ENCODE results near the gene ZBTB47. TPM values are rescaled to one million over a fixed set of nuclear protein-coding genes. Genes with fewer than 3 reads are reported as not detected.

The ZBTB47 gene
- total and polyA plus RNA-seq, 2 donors (not counting 1 experiment from before 2014, with no cell fraction given), result 15.6 to 49.4 TPM

DNA sequence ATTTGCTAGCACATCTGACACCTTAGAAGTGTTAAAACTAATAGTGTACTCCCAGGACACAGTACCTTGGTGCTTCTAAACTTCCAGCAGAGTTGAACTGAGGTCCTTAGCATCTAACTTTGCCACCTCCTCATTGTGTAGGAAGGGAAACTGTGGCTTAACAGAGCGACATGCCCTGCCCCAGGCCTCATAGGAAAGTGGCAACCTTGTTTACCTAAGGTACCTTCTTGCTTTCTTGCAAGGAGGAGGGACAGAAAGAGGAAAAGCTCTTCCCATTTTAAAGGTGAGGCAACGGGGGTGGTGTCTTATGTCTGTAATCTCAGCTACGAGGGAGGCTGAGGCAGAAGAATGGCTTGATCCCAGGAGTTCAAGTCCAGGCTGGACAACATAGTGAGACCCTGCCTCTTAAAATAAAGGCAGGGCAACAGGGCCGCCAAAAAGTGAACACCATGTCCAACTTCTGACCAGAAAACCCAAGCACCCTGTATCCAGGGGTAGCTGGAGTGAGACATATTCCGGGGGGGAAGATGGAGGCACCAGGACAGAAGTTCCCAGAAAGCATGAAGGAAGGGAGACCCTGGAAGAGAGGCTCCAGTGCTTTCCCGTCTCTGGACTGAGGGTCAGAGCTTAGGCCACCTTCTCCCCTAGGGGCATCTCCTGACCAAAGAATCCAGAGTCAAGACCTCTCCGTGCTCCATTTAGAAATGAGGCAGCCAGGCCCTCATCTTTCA lies 31.3 kb downstream of the ZBTB47 start:
- H3K4me1 ChIP-seq (ENCODE audit: control insufficient read depth, extremely low read depth, insufficient read depth, low read length), result peaks cover 13% of the 10 kb centered on the region
- no peak overlapping the region for H2AFZ ChIP-seq (ENCODE audit: low read length)
- peaks cover 15% of the 10 kb centered on the region for H3K27me3 ChIP-seq (ENCODE audit: control insufficient read depth, insufficient read depth, low read length)
- H3K79me2 ChIP-seq (ENCODE audit: control insufficient read depth, insufficient read depth, low read length), result no peaks in the 10 kb centered on the region
- H3K9ac ChIP-seq (ENCODE audit: insufficient read depth, low read length), result no peak overlapping the region
- no peak overlapping the region for H3K27ac ChIP-seq (ENCODE audit: insufficient read depth, low read length)
- no peak for DNase-seq (ENCODE audit: low read depth in 2 of 2)
- H3K4me2 ChIP-seq (ENCODE audit: extremely low read depth, insufficient read depth, low read length), result no peak overlapping the region
- H3K4me3 ChIP-seq (replicated peaks in 1 of 4; ENCODE audit: control extremely low read depth in 1 of 4, insufficient read depth in 1 of 4, low read depth in 3 of 4, low read length in 4 of 4), result no peak overlapping the region
- no peaks in the 10 kb centered on the region for H4K20me1 ChIP-seq (ENCODE audit: control insufficient read depth, extremely low read depth, insufficient read depth, low read length)
- no peaks in the 10 kb centered on the region for H3K9me3 ChIP-seq (ENCODE audit: control insufficient read depth, insufficient read depth, low read depth, low read length)
- H3K36me3 ChIP-seq (ENCODE audit: control insufficient read depth, insufficient read depth, low read length), result no peaks in the 10 kb centered on the region
- no peak for TF ChIP-seq EZH2 (IDR thresholded peaks at IDR 0.05; ENCODE audit: low read length, missing control alignments)
- TF ChIP-seq, protein P1, sequence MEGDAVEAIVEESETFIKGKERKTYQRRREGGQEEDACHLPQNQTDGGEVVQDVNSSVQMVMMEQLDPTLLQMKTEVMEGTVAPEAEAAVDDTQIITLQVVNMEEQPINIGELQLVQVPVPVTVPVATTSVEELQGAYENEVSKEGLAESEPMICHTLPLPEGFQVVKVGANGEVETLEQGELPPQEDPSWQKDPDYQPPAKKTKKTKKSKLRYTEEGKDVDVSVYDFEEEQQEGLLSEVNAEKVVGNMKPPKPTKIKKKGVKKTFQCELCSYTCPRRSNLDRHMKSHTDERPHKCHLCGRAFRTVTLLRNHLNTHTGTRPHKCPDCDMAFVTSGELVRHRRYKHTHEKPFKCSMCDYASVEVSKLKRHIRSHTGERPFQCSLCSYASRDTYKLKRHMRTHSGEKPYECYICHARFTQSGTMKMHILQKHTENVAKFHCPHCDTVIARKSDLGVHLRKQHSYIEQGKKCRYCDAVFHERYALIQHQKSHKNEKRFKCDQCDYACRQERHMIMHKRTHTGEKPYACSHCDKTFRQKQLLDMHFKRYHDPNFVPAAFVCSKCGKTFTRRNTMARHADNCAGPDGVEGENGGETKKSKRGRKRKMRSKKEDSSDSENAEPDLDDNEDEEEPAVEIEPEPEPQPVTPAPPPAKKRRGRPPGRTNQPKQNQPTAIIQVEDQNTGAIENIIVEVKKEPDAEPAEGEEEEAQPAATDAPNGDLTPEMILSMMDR (conservative IDR thresholded peaks at IDR 0.05 in 1 of 2, IDR thresholded peaks at IDR 0.05 in 1 of 2; ENCODE audit: low read depth in 1 of 2, low read length in 2 of 2), result no peak

DNA sequence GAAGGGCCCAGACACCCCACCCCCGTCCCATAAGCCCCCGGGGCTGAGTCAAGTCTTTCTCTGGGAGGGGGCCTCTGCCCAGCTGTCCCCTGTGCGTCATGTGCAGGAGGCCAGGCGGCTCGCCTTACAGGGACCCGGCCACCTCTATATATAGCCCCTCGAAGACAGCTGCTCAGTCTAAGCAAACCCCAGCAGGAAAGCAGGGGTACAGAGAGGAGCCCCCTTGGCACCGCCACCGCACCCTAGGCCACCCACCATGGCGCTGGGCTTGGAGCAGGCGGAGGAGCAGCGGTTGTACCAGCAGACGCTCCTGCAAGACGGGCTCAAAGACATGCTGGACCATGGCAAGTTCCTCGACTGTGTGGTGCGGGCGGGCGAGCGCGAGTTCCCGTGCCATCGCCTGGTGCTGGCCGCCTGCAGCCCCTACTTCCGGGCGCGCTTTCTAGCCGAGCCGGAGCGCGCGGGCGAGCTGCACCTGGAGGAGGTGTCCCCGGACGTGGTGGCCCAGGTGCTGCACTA lies 31.9 kb downstream of the ZBTB47 start, which contains the start of gene KLHL40:
TSS of gene KLHL40 (plus strand) at position 175 of the 519 bp plus-strand sequence. CDS start at position 257, 82 bp downstream.
- DNase-seq (ENCODE audit: low read depth in 2 of 2), result no peak
- H3K9ac ChIP-seq (ENCODE audit: insufficient read depth, low read length), result no peak within 1 kb of the TSS
- peaks cover 15% of the 10 kb centered on the region for H3K27me3 ChIP-seq (ENCODE audit: control insufficient read depth, insufficient read depth, low read length)
- no peaks in the 10 kb centered on the region for H4K20me1 ChIP-seq (ENCODE audit: control insufficient read depth, extremely low read depth, insufficient read depth, low read length)
- peak within 1 kb of the TSS; percentile 15 for H3K4me2 ChIP-seq (ENCODE audit: extremely low read depth, insufficient read depth, low read length)
- peaks cover 12% of the 10 kb centered on the region for H3K4me1 ChIP-seq (ENCODE audit: control insufficient read depth, extremely low read depth, insufficient read depth, low read length)
- TF ChIP-seq, protein P1 (conservative IDR thresholded peaks at IDR 0.05 in 1 of 2, IDR thresholded peaks at IDR 0.05 in 1 of 2; ENCODE audit: low read depth in 1 of 2, low read length in 2 of 2), result no peak
- no peak for TF ChIP-seq EZH2 (IDR thresholded peaks at IDR 0.05; ENCODE audit: low read length, missing control alignments)
- H3K4me3 ChIP-seq (replicated peaks in 1 of 4; ENCODE audit: control extremely low read depth in 1 of 4, insufficient read depth in 1 of 4, low read depth in 3 of 4, low read length in 4 of 4), result no peak within 1 kb of the TSS
- H2AFZ ChIP-seq (ENCODE audit: low read length), result peak within 1 kb of the TSS; percentile 23
- no peaks in the 10 kb centered on the region for H3K36me3 ChIP-seq (ENCODE audit: control insufficient read depth, insufficient read depth, low read length)
- H3K27ac ChIP-seq (ENCODE audit: insufficient read depth, low read length), result no peak within 1 kb of the TSS
- H3K79me2 ChIP-seq (ENCODE audit: control insufficient read depth, insufficient read depth, low read length), result no peaks in the 10 kb centered on the region
- H3K9me3 ChIP-seq (ENCODE audit: control insufficient read depth, insufficient read depth, low read depth, low read length), result no peaks in the 10 kb centered on the region

DNA sequence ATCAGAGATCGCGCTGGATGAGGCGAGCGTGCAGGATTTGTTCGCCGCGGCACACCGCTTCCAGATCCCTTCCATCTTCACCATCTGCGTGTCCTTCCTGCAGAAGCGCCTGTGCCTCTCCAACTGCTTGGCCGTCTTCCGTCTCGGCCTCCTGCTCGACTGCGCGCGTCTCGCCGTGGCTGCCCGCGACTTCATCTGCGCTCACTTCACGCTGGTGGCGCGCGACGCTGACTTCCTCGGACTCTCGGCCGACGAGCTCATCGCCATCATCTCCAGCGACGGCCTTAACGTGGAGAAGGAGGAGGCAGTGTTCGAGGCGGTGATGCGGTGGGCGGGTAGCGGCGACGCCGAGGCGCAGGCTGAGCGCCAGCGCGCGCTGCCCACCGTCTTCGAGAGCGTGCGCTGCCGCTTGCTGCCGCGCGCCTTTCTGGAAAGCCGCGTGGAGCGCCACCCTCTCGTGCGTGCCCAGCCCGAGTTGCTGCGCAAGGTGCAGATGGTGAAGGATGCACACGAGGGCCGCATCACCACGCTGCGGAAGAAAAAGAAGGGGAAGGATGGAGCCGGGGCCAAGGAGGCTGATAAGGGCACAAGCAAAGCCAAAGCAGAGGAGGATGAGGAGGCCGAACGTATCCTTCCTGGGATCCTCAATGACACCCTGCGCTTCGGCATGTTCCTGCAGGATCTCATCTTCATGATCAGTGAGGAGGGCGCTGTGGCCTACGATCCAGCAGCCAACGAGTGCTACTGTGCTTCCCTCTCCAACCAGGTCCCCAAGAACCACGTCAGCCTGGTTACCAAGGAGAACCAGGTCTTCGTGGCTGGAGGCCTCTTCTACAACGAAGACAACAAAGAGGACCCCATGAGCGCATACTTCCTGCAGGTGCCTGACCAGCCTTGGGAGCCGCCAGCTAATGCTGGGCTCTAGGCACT lies 32.7 kb downstream of the ZBTB47 start:
- H4K20me1 ChIP-seq (ENCODE audit: control insufficient read depth, extremely low read depth, insufficient read depth, low read length), result no peaks in the 10 kb centered on the region
- peaks cover 9% of the 10 kb centered on the region for H3K4me1 ChIP-seq (ENCODE audit: control insufficient read depth, extremely low read depth, insufficient read depth, low read length)
- peaks cover 17% of the 10 kb centered on the region for H3K27me3 ChIP-seq (ENCODE audit: control insufficient read depth, insufficient read depth, low read length)
- no peak overlapping the region for H3K27ac ChIP-seq (ENCODE audit: insufficient read depth, low read length)
- peak in 1 of 2 donors; percentile 17 for DNase-seq (ENCODE audit: low read depth in 2 of 2)
- no peaks in the 10 kb centered on the region for H3K9me3 ChIP-seq (ENCODE audit: control insufficient read depth, insufficient read depth, low read depth, low read length)
- peak; percentile 79 for TF ChIP-seq EZH2 (IDR thresholded peaks at IDR 0.05; ENCODE audit: low read length, missing control alignments)
- TF ChIP-seq, protein P1 (conservative IDR thresholded peaks at IDR 0.05 in 1 of 2, IDR thresholded peaks at IDR 0.05 in 1 of 2; ENCODE audit: low read depth in 1 of 2, low read length in 2 of 2), result no peak
- no peaks in the 10 kb centered on the region for H3K36me3 ChIP-seq (ENCODE audit: control insufficient read depth, insufficient read depth, low read length)
- H3K9ac ChIP-seq (ENCODE audit: insufficient read depth, low read length), result no peak overlapping the region
- H3K79me2 ChIP-seq (ENCODE audit: control insufficient read depth, insufficient read depth, low read length), result no peaks in the 10 kb centered on the region
- peak overlapping the region; percentile 4 for H3K4me2 ChIP-seq (ENCODE audit: extremely low read depth, insufficient read depth, low read length)
- H3K4me3 ChIP-seq (replicated peaks in 1 of 4; ENCODE audit: control extremely low read depth in 1 of 4, insufficient read depth in 1 of 4, low read depth in 3 of 4, low read length in 4 of 4), result no peak overlapping the region
- H2AFZ ChIP-seq (ENCODE audit: low read length), result peak overlapping the region; percentile 23

Data from fibroblast of lung (primary cell).